SU-DHL-6 (cell line): Measurements from ENCODE around the gene STRA8.

ENCODE experiments used
- EZH2phosphoT487 ChIP-seq: fragments of 200-600 bp; sonication (generic), shearing (Covaris generic); conservative IDR thresholded peaks from 2 replicates; pipeline ENCODE4 v1.6.1; 2018; ENCODE audit warnings: mild to moderate bottlenecking, antibody characterized with exemption, low read length, moderate library complexity, mixed read lengths
- TF ChIP-seq, protein P1 (sequence below): fragments of 200-600 bp; sonication (generic); IDR thresholded peaks from one replicate; pipeline ENCODE4 v1.5.1; 2017; ENCODE audit warnings: antibody characterized with exemption, mild to moderate bottlenecking, low read length, moderate library complexity; ENCODE audit not compliant: insufficient read depth, poor library complexity, severe bottlenecking

GRCh38 chr7:135245226-135246190 lies 11.9 kb downstream of the STRA8 start:
- TF ChIP-seq, protein P1, sequence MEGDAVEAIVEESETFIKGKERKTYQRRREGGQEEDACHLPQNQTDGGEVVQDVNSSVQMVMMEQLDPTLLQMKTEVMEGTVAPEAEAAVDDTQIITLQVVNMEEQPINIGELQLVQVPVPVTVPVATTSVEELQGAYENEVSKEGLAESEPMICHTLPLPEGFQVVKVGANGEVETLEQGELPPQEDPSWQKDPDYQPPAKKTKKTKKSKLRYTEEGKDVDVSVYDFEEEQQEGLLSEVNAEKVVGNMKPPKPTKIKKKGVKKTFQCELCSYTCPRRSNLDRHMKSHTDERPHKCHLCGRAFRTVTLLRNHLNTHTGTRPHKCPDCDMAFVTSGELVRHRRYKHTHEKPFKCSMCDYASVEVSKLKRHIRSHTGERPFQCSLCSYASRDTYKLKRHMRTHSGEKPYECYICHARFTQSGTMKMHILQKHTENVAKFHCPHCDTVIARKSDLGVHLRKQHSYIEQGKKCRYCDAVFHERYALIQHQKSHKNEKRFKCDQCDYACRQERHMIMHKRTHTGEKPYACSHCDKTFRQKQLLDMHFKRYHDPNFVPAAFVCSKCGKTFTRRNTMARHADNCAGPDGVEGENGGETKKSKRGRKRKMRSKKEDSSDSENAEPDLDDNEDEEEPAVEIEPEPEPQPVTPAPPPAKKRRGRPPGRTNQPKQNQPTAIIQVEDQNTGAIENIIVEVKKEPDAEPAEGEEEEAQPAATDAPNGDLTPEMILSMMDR = no peak
- TF ChIP-seq EZH2phosphoT487 = no peak
